ENCODE data around the gene MKRN2OS. TPM values are rescaled to one million over a fixed set of nuclear protein-coding genes. Genes with fewer than 3 reads are reported as not detected.
A peak's percentile ranks its signal among the peaks of the same experiment; 100 is the strongest.

Gene MKRN2OS
- total RNA-seq, 1 donor from 2014 or later: not detected

- Histone ChIP-seq H3K27me3 (no peaks in the 10 kb centered on the region), H3K4me1 (peaks cover 0 to 2% of the 10 kb centered on the region in 2 donors)
- intact Hi-C loops (cut with DNase I): no loop called here
These were observed 38.0 kb upstream of the MKRN2OS start for GRCh38 chr3:12583280-12583679.

GRCh38 chr3:12582730-12583129 lies 37.4 kb upstream of the MKRN2OS start:
- no peak for DNase-seq (ENCODE audit: low spot score in 2 of 2)
- intact Hi-C loops (cut with DNase I): no loop called here
- no peaks in the 10 kb centered on the region for H3K9me3 ChIP-seq
- H3K27me3 ChIP-seq: no peaks in the 10 kb centered on the region
- no peak overlapping the region for H3K4me3 ChIP-seq
- peaks cover 0 to 2% of the 10 kb centered on the region in 2 donors for H3K4me1 ChIP-seq
- H3K36me3 ChIP-seq: peaks cover 67 to 96% of the 10 kb centered on the region in 2 donors
- no peak for TF ChIP-seq CTCF (IDR thresholded peaks at IDR 0.05)
- no peak overlapping the region for H3K27ac ChIP-seq

More at GRCh38 chr3:12583280-12583679, 38.0 kb upstream of the MKRN2OS start:
- no peak for TF ChIP-seq CTCF (IDR thresholded peaks at IDR 0.05)
- Histone ChIP-seq H3K4me3 (no peak overlapping the region), H3K9me3 (no peaks in the 10 kb centered on the region), H3K36me3 (peaks cover 68 to 96% of the 10 kb centered on the region in 2 donors), H3K27ac (no peak overlapping the region)
- DNase-seq (ENCODE audit: low spot score in 2 of 2): no peak

GRCh38 chr3:12579905-12580304 lies 34.6 kb upstream of the MKRN2OS start:
- intact Hi-C loops (cut with DNase I): no loop called here
- no peak for TF ChIP-seq CTCF (IDR thresholded peaks at IDR 0.05)
- Histone ChIP-seq H3K9me3 (no peaks in the 10 kb centered on the region), H3K36me3 (peaks cover 73 to 97% of the 10 kb centered on the region in 2 donors), H3K27ac (peak overlapping the region; percentile 15 to 27), H3K4me3 (no peak overlapping the region), H3K4me1 (peaks cover 0 to 2% of the 10 kb centered on the region in 2 donors), H3K27me3 (no peaks in the 10 kb centered on the region)
- DNase-seq (ENCODE audit: low spot score in 2 of 2): no peak

GRCh38 chr3:12579456-12579855 lies 34.2 kb upstream of the MKRN2OS start:
- Histone ChIP-seq H3K9me3 (no peaks in the 10 kb centered on the region), H3K27ac (peak overlapping the region; percentile 15 to 27), H3K4me1 (peaks cover 0 to 2% of the 10 kb centered on the region in 2 donors), H3K36me3 (peaks cover 73 to 97% of the 10 kb centered on the region in 2 donors), H3K27me3 (no peaks in the 10 kb centered on the region), H3K4me3 (no peak overlapping the region)
- no peak for TF ChIP-seq CTCF (IDR thresholded peaks at IDR 0.05)
- intact Hi-C loops (cut with DNase I): no loop called here
- DNase-seq (ENCODE audit: low spot score in 2 of 2): no peak

GRCh38 chr3:12578742-12579141 lies 33.4 kb upstream of the MKRN2OS start:
- H3K27ac ChIP-seq: no peak overlapping the region
- no peaks in the 10 kb centered on the region for H3K9me3 ChIP-seq
- H3K4me3 ChIP-seq: no peak overlapping the region
- no peak for DNase-seq (ENCODE audit: low spot score in 2 of 2)
- TF ChIP-seq CTCF (IDR thresholded peaks at IDR 0.05): no peak
- H3K27me3 ChIP-seq: no peaks in the 10 kb centered on the region
- H3K4me1 ChIP-seq: peaks cover 0 to 2% of the 10 kb centered on the region in 2 donors
- H3K36me3 ChIP-seq: peaks cover 73 to 97% of the 10 kb centered on the region in 2 donors
- intact Hi-C loops (cut with DNase I): no loop called here

GRCh38 chr3:12577379-12577778 lies 32.1 kb upstream of the MKRN2OS start:
- DNase-seq (ENCODE audit: low spot score in 2 of 2): no peak
- H3K4me1 ChIP-seq: peaks cover 0 to 2% of the 10 kb centered on the region in 2 donors
- H3K27me3 ChIP-seq: no peaks in the 10 kb centered on the region
- H3K9me3 ChIP-seq: no peaks in the 10 kb centered on the region
- peaks cover 77 to 97% of the 10 kb centered on the region in 2 donors for H3K36me3 ChIP-seq
- intact Hi-C loops (cut with DNase I): no loop called here
- no peak for TF ChIP-seq CTCF (IDR thresholded peaks at IDR 0.05)
- H3K27ac ChIP-seq: no peak overlapping the region
- H3K4me3 ChIP-seq: no peak overlapping the region

Measured in ascending aorta (tissue), 2 donors.